ENCODE measurements around the gene GALNT12.

GRCh38 chr9:98831696-98832095, 24.2 kb downstream of the GALNT12 start:
- TF ChIP-seq ZNF274 (IDR thresholded peaks at IDR 0.05; ENCODE audit: low read length) (no peak), ZNF274 (tag by site-specific recombination; IDR thresholded peaks at IDR 0.05; ENCODE audit: borderline replicate concordance) (no peak), ELK4 (IDR thresholded peaks at IDR 0.05; ENCODE audit: borderline replicate concordance, low read depth, low read length) (no peak), CTCF (tag by site-specific recombination; IDR thresholded peaks at IDR 0.05) (no peak), ZNF140 (tag by site-specific recombination; IDR thresholded peaks at IDR 0.05) (no peak), ZFP41 (tag by site-specific recombination; IDR thresholded peaks at IDR 0.05; ENCODE audit: borderline replicate concordance) (no peak), ZNF623 (tag by site-specific recombination; IDR thresholded peaks at IDR 0.05) (no peak), ZNF48 (tag by site-specific recombination; IDR thresholded peaks at IDR 0.05) (no peak), ZNF138 (tag by site-specific recombination; IDR thresholded peaks at IDR 0.05; ENCODE audit: borderline replicate concordance) (no peak), ZNF777 (tag by site-specific recombination; IDR thresholded peaks at IDR 0.05; ENCODE audit: borderline replicate concordance) (no peak)
- TF ChIP-seq, protein P1, sequence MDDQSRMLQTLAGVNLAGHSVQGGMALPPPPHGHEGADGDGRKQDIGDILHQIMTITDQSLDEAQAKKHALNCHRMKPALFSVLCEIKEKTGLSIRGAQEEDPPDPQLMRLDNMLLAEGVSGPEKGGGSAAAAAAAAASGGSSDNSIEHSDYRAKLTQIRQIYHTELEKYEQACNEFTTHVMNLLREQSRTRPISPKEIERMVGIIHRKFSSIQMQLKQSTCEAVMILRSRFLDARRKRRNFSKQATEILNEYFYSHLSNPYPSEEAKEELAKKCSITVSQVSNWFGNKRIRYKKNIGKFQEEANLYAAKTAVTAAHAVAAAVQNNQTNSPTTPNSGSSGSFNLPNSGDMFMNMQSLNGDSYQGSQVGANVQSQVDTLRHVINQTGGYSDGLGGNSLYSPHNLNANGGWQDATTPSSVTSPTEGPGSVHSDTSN (CRISPR knock-in tag; IDR thresholded peaks at IDR 0.05), result no peak

All from HEK293 (cell line).